Measurements from ENCODE around the gene ACADS. TPM values are rescaled to one million over a fixed set of nuclear protein-coding genes. Genes with fewer than 3 reads are reported as not detected.

ACADS gene
- total RNA-seq, 1 donor from 2014 or later = 10.8 TPM

DNA sequence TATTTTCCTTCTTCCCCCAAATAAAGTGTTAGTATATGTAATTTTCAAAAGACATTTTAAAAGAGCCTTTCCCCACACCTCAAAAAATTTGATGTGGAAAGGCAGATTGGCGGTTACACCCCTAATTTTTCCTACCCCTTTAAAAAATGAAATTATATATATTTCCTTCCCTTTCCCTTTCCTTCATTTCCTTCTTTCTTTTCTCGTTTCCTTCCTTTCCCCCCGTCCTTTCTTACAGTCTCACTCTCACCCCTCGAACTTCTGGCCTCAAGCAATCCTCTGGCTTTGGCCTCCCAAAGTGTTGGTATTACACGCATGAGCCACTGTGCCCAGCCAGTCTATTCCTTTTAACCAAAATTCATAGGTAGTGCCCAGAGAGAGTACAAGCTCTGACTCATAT is 19.6 kb upstream of the ACADS start:
- H3K9me3 Mint-ChIP-seq = no peaks in the 10 kb centered on the region
- no peak for DNase-seq (ENCODE audit: low spot score)
- no peak overlapping the region for H3K27ac Mint-ChIP-seq
- peaks cover 18% of the 10 kb centered on the region for H3K36me3 Mint-ChIP-seq (ENCODE audit: low read depth)
- H3K4me3 Mint-ChIP-seq = no peak overlapping the region
- intact Hi-C loops (cut with micrococcal nuclease) = no loop called here
- peaks cover 7% of the 10 kb centered on the region for H3K4me1 Mint-ChIP-seq (ENCODE audit: low read depth)
- no peaks in the 10 kb centered on the region for H3K27me3 Mint-ChIP-seq (ENCODE audit: insufficient read depth)

- Mint-ChIP-seq H3K36me3 (ENCODE audit: low read depth) (peaks cover 12% of the 10 kb centered on the region), H3K27ac (no peak overlapping the region), H3K27me3 (ENCODE audit: insufficient read depth) (no peaks in the 10 kb centered on the region), H3K9me3 (no peaks in the 10 kb centered on the region), H3K4me3 (peak overlapping the region; percentile 42), H3K4me1 (ENCODE audit: low read depth) (peaks cover 32% of the 10 kb centered on the region)
- DNase-seq (ENCODE audit: low spot score) = no peak
- intact Hi-C loops (cut with micrococcal nuclease) = no loop called here
Observed at GRCh38 chr12:120708651-120709050, 17.0 kb upstream of the ACADS start.

GRCh38 chr12:120710031-120710804 is 15.4 kb upstream of the ACADS start, which contains the start of gene UNC119B:
Gene UNC119B (plus strand): TSS chr12:120710458. CDS start chr12:120710475, 17 bp downstream.
- H3K9me3 Mint-ChIP-seq = no peaks in the 10 kb centered on the region
- H3K36me3 Mint-ChIP-seq (ENCODE audit: low read depth) = peaks cover 17% of the 10 kb centered on the region
- peaks cover 37% of the 10 kb centered on the region for H3K4me1 Mint-ChIP-seq (ENCODE audit: low read depth)
- DNase-seq (ENCODE audit: low spot score) = peak; percentile 71
- intact Hi-C loops (cut with micrococcal nuclease) = loop anchor here (1.0 to 10.0 kb wide), 3 partner anchors 15 to 385 kb away; partner anchors contain the start of gene ACADS
- peak within 1 kb of the TSS; percentile 91 for H3K4me3 Mint-ChIP-seq
- peak within 1 kb of the TSS; percentile 89 for H3K27ac Mint-ChIP-seq
- no peaks in the 10 kb centered on the region for H3K27me3 Mint-ChIP-seq (ENCODE audit: insufficient read depth)

DNA sequence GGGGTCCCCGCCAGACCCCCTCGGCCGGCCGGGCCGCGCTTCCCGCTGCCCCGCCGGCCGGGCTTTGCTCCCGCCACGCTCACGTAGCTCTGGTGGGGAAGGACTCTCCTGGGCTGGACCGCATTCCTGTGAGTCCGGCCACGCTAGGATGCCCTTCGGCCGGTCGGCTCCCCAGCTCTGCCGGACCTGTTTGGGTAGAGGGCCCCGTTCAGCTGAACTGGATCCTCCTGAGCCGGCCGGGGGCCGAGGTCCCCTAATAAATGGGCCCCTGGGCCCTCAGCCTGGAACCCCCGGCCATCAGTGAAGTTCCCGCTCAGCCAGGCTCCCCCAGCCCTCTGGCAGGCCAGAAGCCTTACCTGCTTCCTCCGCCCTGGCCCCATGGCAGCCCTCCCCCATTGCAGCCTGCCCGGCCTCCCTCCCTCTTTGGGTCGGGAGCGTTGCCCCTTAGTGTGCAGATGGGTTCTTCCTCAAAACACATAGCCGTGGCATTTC is 14.8 kb upstream of the ACADS start:
- Mint-ChIP-seq H3K27ac (peak overlapping the region; percentile 88), H3K36me3 (ENCODE audit: low read depth) (peaks cover 17% of the 10 kb centered on the region), H3K27me3 (ENCODE audit: insufficient read depth) (no peaks in the 10 kb centered on the region), H3K4me1 (ENCODE audit: low read depth) (peaks cover 37% of the 10 kb centered on the region), H3K9me3 (no peaks in the 10 kb centered on the region), H3K4me3 (peak overlapping the region; percentile 91)
- intact Hi-C loops (cut with micrococcal nuclease) = loop anchor here (1.0 to 10.0 kb wide), 3 partner anchors 14 to 384 kb away; partner anchors contain the start of gene ACADS
- peak; percentile 23 for DNase-seq (ENCODE audit: low spot score)

DNA sequence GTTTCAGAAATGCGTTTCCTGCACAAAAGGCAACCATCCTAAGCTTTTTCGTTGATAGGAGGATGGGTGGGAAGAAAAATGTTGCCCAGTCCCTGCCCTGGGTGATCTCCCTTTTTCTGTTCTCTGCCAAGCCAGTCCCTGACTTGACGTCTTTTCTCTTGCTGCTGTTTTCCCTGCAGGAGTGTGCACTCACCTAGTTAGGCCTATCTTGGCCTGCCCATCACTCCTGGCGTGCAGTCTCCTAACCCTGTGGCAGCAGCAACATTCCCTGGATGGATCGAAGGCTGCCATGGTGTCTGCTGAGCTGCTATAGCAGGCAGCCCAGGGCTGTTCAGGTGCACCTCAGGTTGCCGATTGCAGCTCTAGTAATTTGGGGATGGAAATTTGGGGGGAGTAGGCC is 14.2 kb upstream of the ACADS start:
- Mint-ChIP-seq H3K27me3 (ENCODE audit: insufficient read depth) (no peaks in the 10 kb centered on the region), H3K9me3 (no peaks in the 10 kb centered on the region), H3K27ac (peak overlapping the region; percentile 88), H3K4me1 (ENCODE audit: low read depth) (peaks cover 37% of the 10 kb centered on the region), H3K4me3 (peak overlapping the region; percentile 91), H3K36me3 (ENCODE audit: low read depth) (peaks cover 17% of the 10 kb centered on the region)
- DNase-seq (ENCODE audit: low spot score) = no peak
- intact Hi-C loops (cut with micrococcal nuclease) = loop anchor here (10.0 kb wide), 1 partner anchor 383 kb away; no protein-coding TSS in a partner anchor

DNA sequence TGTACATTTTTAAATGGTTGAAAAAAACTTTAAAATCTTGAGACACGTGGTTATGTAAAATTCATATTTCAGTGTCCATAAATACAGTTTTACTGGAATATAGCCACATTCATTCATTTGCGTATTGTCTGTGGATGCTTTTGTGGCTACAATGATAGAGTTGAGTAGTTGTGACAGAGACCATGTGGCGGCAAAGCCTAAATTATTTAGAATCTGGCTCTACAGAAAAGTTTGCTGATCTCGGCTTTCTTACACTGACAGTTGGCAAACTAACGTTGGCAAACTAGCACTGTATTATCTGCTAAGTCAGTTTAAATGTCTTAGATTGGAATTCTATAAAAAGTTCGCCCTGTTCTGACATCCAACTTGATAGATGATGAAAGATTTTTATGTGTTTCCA is 13.0 kb upstream of the ACADS start:
- H3K4me3 Mint-ChIP-seq = peak overlapping the region; percentile 91
- no peaks in the 10 kb centered on the region for H3K9me3 Mint-ChIP-seq
- H3K36me3 Mint-ChIP-seq (ENCODE audit: low read depth) = peaks cover 20% of the 10 kb centered on the region
- DNase-seq (ENCODE audit: low spot score) = no peak
- no peaks in the 10 kb centered on the region for H3K27me3 Mint-ChIP-seq (ENCODE audit: insufficient read depth)
- H3K27ac Mint-ChIP-seq = no peak overlapping the region
- H3K4me1 Mint-ChIP-seq (ENCODE audit: low read depth) = peaks cover 37% of the 10 kb centered on the region
- intact Hi-C loops (cut with micrococcal nuclease) = loop anchor here (10.0 kb wide), 1 partner anchor 382 kb away; no protein-coding TSS in a partner anchor

DNA sequence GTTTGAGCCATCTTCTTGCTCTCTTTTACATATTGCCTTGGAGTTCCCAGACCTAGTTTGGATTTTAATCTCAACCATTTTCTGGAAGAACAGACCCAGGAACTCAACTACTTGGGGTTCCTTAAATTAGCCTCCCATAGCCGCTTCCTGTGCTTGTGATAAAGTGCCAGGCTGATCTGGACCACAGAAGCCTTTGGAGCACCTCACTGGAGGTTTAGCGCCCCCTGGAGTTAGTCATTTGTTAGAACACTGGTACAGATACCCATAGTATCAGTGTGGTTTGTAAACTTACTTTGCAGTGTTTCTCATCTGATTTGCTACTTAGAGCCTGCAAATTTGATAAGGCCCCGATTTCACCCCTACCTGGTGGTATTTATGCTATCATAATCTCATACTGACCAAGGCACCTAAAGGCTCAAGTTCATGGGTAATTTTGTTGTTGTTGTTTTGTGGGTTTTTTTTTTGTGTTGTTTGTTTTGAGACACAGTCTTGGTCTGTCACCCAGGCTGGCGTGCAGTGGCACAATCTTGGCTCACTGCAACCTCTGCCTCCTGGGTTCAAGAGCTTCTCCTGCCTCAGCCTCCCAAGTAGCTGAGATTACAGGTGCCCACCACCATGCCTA is 11.7 kb upstream of the ACADS start:
- H3K4me3 Mint-ChIP-seq = peak overlapping the region; percentile 53
- peaks cover 46% of the 10 kb centered on the region for H3K4me1 Mint-ChIP-seq (ENCODE audit: low read depth)
- intact Hi-C loops (cut with micrococcal nuclease) = loop anchor here (1.0 to 10.0 kb wide), 7 partner anchors 11 to 389 kb away; partner anchors contain the start of gene ACADS
- DNase-seq (ENCODE audit: low spot score) = peak; percentile 70
- peaks cover 26% of the 10 kb centered on the region for H3K36me3 Mint-ChIP-seq (ENCODE audit: low read depth)
- no peaks in the 10 kb centered on the region for H3K9me3 Mint-ChIP-seq
- H3K27me3 Mint-ChIP-seq (ENCODE audit: insufficient read depth) = no peaks in the 10 kb centered on the region
- H3K27ac Mint-ChIP-seq = peak overlapping the region; percentile 53

DNA sequence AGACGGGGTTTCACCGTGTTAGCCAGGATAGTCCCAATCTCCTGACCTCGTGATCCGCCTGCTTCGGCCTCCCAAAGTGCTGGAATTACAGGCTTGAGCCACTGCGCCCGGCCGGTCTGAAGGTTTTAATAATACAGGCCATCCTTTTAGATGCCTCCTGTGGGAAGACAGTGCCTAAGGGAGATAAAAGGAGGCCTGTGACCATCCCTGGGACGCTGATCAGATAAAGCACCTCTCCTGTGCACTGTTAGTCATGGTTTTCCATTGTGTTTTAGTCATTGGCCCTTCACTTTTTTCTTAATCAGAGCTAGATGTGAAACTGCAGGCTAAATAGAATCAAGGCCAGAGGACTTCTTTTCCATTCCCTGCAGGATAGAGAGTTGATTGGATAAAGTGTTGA is 7.6 kb upstream of the ACADS start:
- DNase-seq (ENCODE audit: low spot score) = no peak
- H3K4me3 Mint-ChIP-seq = no peak overlapping the region
- H3K4me1 Mint-ChIP-seq (ENCODE audit: low read depth) = peaks cover 32% of the 10 kb centered on the region
- H3K27me3 Mint-ChIP-seq (ENCODE audit: insufficient read depth) = no peaks in the 10 kb centered on the region
- H3K36me3 Mint-ChIP-seq (ENCODE audit: low read depth) = peaks cover 50% of the 10 kb centered on the region
- no peaks in the 10 kb centered on the region for H3K9me3 Mint-ChIP-seq
- intact Hi-C loops (cut with micrococcal nuclease) = loop anchor here (10.0 kb wide), 1 partner anchor 377 kb away; no protein-coding TSS in a partner anchor
- H3K27ac Mint-ChIP-seq = peak overlapping the region; percentile 29

DNA sequence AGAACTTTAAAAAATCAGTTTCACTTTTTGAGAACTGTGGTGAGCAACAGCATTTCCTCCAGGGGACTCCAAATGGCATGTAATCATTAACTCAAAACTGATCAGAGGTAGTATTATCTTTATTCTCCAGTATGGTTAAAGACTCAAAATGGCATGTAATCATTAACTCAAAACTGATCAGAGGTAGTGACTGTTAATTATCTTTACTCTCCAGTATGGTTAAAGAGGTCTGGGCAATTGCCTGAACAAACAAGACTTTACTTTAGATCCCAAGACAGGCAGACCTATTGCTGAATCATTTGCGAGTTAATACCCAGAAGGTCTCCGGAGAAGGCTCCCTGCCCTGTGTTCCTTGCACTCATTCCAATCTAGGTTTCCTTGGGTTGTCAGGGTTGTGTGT is 6.6 kb upstream of the ACADS start:
- no peak for DNase-seq (ENCODE audit: low spot score)
- H3K27me3 Mint-ChIP-seq (ENCODE audit: insufficient read depth) = no peaks in the 10 kb centered on the region
- peaks cover 23% of the 10 kb centered on the region for H3K4me1 Mint-ChIP-seq (ENCODE audit: low read depth)
- intact Hi-C loops (cut with micrococcal nuclease) = loop anchor here (10.0 kb wide), 1 partner anchor 376 kb away; no protein-coding TSS in a partner anchor
- H3K36me3 Mint-ChIP-seq (ENCODE audit: low read depth) = peaks cover 48% of the 10 kb centered on the region
- H3K9me3 Mint-ChIP-seq = no peaks in the 10 kb centered on the region
- H3K27ac Mint-ChIP-seq = no peak overlapping the region
- H3K4me3 Mint-ChIP-seq = no peak overlapping the region

DNA sequence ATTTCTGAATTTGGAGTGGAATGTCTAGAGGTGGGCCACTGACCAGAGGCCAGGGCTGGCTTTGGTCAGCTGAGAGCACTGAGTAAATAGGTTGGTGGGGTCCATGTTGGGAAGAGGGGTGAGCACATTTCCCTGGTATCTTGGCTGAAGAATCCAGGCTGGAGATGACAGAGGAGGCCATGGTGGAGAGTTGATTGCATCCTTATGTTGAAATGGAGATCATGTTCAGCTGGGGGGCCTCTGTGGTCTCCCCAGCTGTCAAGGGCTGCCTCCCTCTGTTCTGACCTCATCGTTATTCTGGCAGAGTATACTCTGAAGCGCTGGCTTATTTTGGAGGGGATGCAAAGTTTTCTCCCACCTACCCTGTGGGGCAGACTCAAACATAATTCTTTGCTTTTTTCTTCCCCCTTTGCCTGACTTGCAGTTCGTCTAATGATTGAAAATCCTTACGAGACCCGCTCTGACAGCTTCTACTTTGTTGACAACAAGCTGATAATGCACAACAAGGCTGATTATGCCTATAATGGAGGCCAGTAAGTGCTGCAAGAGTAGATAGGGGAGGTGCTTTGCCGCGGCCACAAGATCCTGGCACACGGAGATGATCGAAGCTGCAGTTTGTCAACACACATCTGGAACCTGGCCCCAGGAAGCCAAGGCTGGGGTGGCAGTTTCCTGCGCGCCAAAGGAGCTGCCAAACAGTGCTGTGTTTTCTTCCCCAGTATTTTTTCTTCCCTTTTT is 6.0 kb upstream of the ACADS start:
- intact Hi-C loops (cut with micrococcal nuclease) = loop anchor here (10.0 kb wide), 1 partner anchor 375 kb away; no protein-coding TSS in a partner anchor
- H3K27ac Mint-ChIP-seq = peak overlapping the region; percentile 36
- peaks cover 45% of the 10 kb centered on the region for H3K36me3 Mint-ChIP-seq (ENCODE audit: low read depth)

GRCh38 chr12:120720234-120720986 is 5.2 kb upstream of the ACADS start:
- Mint-ChIP-seq H3K9me3 (no peaks in the 10 kb centered on the region), H3K36me3 (ENCODE audit: low read depth) (peaks cover 42% of the 10 kb centered on the region), H3K4me1 (ENCODE audit: low read depth) (peaks cover 33% of the 10 kb centered on the region), H3K27ac (no peak overlapping the region), H3K27me3 (ENCODE audit: insufficient read depth) (no peaks in the 10 kb centered on the region), H3K4me3 (no peak overlapping the region)
- no peak for DNase-seq (ENCODE audit: low spot score)
- intact Hi-C loops (cut with micrococcal nuclease) = no loop called here

More for the DNA sequence above, 6.0 kb upstream of the ACADS start:
- no peak for DNase-seq (ENCODE audit: low spot score)
- no peak overlapping the region for H3K4me3 Mint-ChIP-seq
- H3K4me1 Mint-ChIP-seq (ENCODE audit: low read depth) = peaks cover 25% of the 10 kb centered on the region
- no peaks in the 10 kb centered on the region for H3K27me3 Mint-ChIP-seq (ENCODE audit: insufficient read depth)
- H3K9me3 Mint-ChIP-seq = no peaks in the 10 kb centered on the region
